HepG2 (cell line): ENCODE data around the gene LDLRAD4. TPM values are rescaled to one million over a fixed set of nuclear protein-coding genes. Genes with fewer than 3 reads are reported as not detected.

ENCODE experiments used
- AHDC1 ChIP-seq: sonication (generic); formaldehyde crosslinking; IDR thresholded peaks from 2 replicates; pipeline ENCODE4 v1.5.1; 2020; ENCODE audit warnings: mild to moderate bottlenecking, missing genetic modification reagents, borderline replicate concordance
- ZBTB40 ChIP-seq, 2 experiments: fragments of 450-650 bp in 1 of 2; sonication (generic) in 1 of 2; formaldehyde crosslinking in 1 of 2; IDR thresholded peaks; 2 replicates each; pipeline versions ENCODE4 v1.6.1 to v1.8.0; 2016 to 2022; ENCODE audit warnings: antibody characterized with exemption in 1 of 2, mild to moderate bottlenecking in 1 of 2, missing genetic modification reagents in 1 of 2
- polyA plus RNA-seq, 8 experiments: library from polyadenylated mRNA; depleted of rRNA in 3 of 8; stranded (reverse) in 7 of 8; unstranded in 1 of 8; fragments of >200 nt; fragmentation: Illumina TruSeq in 4 of 8; extraction: Trizol in 4 of 8; gene quantifications; 2 replicates each; pipeline versions ENCODE4 v1.2.1 to v1.2.3, GENCODE V29; 2011 to 2016; ENCODE audit warnings: low read depth in 4 of 8, missing spikeins in 1 of 8, mixed read lengths in 1 of 8; ENCODE audit not compliant: insufficient read depth in 1 of 8
- total RNA-seq, 5 experiments: library from RNA; depleted of rRNA; stranded (reverse); fragments of >200 nt; fragmentation: Illumina TruSeq; extraction: Trizol; gene quantifications; 2 replicates each; pipeline ENCODE4 v1.2.3, GENCODE V29; 2016; ENCODE audit warnings: low read depth in 1 of 5

The LDLRAD4 gene
- total and polyA plus RNA-seq, 2 of the 13 experiments (the other 11 are each of a cell fraction or from before 2014, with no cell fraction given): 13.6 to 20.9 TPM

GRCh38 chr18:13237073-13237472 lies 18.5 kb downstream of the LDLRAD4 start (continued):
- TF ChIP-seq ZBTB40 (IDR thresholded peaks at IDR 0.05): no peak
- no peak for TF ChIP-seq ZBTB40 (CRISPR knock-in tag; IDR thresholded peaks at IDR 0.05)
- TF ChIP-seq AHDC1 (CRISPR knock-in tag): no peak
